Measurements from ENCODE around the gene RFC5.
"Not testable (repeated sequence)": the region's sequence is repeated elsewhere in the genome, so short reads cannot be mapped to it uniquely, and the experiment has no call there.

The RFC5 gene

GRCh38 chr12:118015944-118016343 is 559 bp upstream of the RFC5 start:
- DNase-seq: no peak

GRCh38 chr12:118017926-118018325 is 1.4 kb downstream of the RFC5 start:
- no peak for DNase-seq

- no peak for DNase-seq
Measured at GRCh38 chr12:118020036-118020435, 3.5 kb downstream of the RFC5 start.

- not testable (repeated sequence) for DNase-seq
Measured at GRCh38 chr12:118022097-118022727, 5.7 kb downstream of the RFC5 start.

GRCh38 chr12:118022728-118023109 is 6.2 kb downstream of the RFC5 start:
- DNase-seq: no peak

- DNase-seq: no peak
Measured at GRCh38 chr12:118023301-118023860, 6.9 kb downstream of the RFC5 start.

- DNase-seq: no peak
Measured at GRCh38 chr12:118025168-118025567, 8.7 kb downstream of the RFC5 start.

GRCh38 chr12:118029166-118029565 is 12.7 kb downstream of the RFC5 start:
- no peak for DNase-seq

GRCh38 chr12:118032188-118032587 is 15.7 kb downstream of the RFC5 start:
- DNase-seq: no peak

- no peak for DNase-seq
Measured at GRCh38 chr12:118033323-118033722, 16.8 kb downstream of the RFC5 start.

- DNase-seq: no peak
Measured at GRCh38 chr12:118033902-118034301, 17.4 kb downstream of the RFC5 start.

- DNase-seq: no peak
Measured at GRCh38 chr12:118034429-118035189, 18.1 kb downstream of the RFC5 start.

- DNase-seq: no peak
Measured at GRCh38 chr12:118035190-118036041, 18.9 kb downstream of the RFC5 start.

GRCh38 chr12:118036672-118037411 is 20.3 kb downstream of the RFC5 start:
- no peak for DNase-seq

GRCh38 chr12:118038137-118038536 is 21.6 kb downstream of the RFC5 start:
- no peak for DNase-seq

- no peak for DNase-seq
Measured at GRCh38 chr12:118042091-118042490, 25.6 kb downstream of the RFC5 start.

GRCh38 chr12:118044075-118044474 is 27.6 kb downstream of the RFC5 start:
- DNase-seq: no peak

- DNase-seq: no peak
Measured at GRCh38 chr12:118044577-118044976, 28.1 kb downstream of the RFC5 start.

GRCh38 chr12:118046430-118046829 is 29.9 kb downstream of the RFC5 start:
- no peak for DNase-seq

- no peak for DNase-seq
Measured at GRCh38 chr12:118050972-118051910, 34.7 kb downstream of the RFC5 start.

- no peak for DNase-seq
Measured at GRCh38 chr12:118052324-118053070, 36.0 kb downstream of the RFC5 start.

Measured in effector CD4-positive, alpha-beta T cell (primary cell).